CD4-positive, alpha-beta T cell treated with Interleukin-12 subunit alpha and Interleukin-12 subunit beta, for 1 hour (primary cell): ENCODE results near the gene SLC27A5.

ENCODE experiments used
- DNase-seq: peaks from one replicate; pipeline ENCODE4 v3.0.0-alpha.2; 2020

The SLC27A5 gene, protein sequence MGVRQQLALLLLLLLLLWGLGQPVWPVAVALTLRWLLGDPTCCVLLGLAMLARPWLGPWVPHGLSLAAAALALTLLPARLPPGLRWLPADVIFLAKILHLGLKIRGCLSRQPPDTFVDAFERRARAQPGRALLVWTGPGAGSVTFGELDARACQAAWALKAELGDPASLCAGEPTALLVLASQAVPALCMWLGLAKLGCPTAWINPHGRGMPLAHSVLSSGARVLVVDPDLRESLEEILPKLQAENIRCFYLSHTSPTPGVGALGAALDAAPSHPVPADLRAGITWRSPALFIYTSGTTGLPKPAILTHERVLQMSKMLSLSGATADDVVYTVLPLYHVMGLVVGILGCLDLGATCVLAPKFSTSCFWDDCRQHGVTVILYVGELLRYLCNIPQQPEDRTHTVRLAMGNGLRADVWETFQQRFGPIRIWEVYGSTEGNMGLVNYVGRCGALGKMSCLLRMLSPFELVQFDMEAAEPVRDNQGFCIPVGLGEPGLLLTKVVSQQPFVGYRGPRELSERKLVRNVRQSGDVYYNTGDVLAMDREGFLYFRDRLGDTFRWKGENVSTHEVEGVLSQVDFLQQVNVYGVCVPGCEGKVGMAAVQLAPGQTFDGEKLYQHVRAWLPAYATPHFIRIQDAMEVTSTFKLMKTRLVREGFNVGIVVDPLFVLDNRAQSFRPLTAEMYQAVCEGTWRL

DNA sequence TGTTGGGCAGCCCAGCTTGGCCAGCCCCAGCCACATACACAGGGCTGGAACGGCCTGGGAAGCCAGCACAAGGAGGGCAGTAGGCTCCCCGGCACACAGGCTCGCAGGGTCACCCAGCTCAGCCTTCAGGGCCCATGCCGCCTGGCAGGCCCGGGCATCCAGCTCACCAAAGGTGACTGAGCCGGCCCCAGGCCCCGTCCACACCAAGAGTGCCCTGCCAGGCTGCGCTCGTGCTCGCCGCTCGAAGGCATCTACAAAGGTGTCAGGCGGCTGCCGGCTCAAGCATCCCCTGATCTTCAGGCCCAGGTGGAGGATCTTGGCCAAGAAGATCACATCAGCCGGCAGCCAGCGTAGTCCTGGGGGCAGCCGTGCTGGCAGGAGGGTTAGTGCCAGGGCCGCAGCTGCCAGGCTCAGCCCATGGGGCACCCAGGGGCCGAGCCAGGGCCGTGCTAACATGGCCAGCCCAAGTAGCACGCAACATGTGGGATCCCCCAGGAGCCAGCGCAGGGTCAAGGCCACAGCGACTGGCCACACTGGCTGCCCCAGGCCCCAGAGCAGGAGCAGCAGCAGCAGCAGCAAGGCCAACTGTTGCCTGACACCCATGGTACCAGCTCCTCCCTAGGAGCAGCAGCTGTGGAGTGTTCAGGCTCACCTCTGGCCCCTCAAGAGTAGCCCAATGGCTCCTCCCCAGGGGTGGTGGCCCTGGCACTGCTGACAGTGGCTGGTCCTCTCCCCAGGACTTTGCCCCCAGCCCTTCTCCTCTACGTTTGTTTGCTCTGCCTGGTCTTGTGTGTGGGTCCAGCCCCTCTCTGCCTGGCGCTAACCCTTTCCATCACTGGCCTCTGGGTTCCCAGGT is at the start of gene SLC27A5:
Gene SLC27A5, minus strand, starts transcription at position 640 of the 856 bp plus-strand sequence. Its CDS starts 37 bp downstream, at position 603.
- no peak for DNase-seq

DNA sequence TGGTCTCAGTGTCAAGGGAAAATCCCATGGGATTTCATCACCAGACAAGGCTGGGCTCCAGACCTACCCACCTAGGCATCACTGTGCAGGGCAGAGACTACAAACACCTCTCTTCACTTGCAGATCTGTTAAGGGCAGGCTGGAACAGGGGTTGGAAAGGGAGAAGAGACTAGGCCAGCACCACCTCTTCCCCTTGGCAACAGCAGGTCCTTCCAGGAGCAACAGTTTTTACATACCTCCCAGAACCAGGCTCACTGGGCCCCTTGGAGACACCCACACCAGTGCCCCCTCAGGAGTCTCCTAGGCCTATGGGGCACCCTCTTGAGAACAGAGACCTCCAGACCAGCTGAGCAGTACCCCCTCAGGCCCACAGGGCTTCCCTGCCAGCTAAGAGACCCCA is 49.1 kb upstream of the SLC27A5 start:
- no peak for DNase-seq

DNA sequence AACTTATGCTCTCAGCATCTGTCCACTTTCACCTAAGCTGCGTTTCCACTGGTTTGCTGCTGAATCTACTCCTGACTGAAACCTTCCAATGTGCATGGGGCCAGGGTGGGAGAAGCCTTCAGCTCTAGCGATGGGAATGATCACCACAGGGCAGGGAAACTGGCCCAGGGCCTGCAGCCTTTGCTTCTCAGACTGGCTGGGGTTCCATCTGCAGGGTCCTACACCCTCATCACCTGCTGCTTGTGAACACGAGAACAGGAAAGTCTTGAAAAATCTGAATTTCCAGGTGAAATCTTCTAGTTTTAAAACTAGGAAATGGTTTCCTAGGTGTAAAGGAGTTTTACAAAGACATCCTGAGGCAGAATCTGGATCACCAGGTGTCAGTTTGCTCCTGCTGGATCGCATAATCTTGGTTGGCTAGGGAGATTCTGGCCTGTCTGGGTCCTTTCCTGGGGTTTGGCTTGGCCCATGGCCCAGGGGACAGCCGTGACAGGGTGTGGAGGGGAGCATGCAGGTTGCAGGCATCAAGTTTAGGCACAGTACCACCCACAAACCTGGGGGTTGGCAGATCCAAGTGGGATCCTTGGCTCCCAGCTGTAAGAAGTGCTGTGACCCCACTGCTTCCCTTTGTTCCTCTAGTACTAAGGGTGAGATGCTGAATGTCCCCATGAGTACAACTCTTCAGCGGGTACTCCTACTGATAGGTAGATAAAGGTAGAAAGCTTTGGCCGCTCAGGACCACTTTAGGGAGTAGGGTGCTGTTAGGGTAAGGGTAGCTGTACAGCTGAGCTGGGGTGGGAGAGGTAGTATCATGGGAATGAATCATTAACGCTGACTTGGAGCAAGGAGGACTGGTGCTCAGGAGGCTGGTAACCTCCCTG is 48.5 kb upstream of the SLC27A5 start:
- DNase-seq: no peak

DNA sequence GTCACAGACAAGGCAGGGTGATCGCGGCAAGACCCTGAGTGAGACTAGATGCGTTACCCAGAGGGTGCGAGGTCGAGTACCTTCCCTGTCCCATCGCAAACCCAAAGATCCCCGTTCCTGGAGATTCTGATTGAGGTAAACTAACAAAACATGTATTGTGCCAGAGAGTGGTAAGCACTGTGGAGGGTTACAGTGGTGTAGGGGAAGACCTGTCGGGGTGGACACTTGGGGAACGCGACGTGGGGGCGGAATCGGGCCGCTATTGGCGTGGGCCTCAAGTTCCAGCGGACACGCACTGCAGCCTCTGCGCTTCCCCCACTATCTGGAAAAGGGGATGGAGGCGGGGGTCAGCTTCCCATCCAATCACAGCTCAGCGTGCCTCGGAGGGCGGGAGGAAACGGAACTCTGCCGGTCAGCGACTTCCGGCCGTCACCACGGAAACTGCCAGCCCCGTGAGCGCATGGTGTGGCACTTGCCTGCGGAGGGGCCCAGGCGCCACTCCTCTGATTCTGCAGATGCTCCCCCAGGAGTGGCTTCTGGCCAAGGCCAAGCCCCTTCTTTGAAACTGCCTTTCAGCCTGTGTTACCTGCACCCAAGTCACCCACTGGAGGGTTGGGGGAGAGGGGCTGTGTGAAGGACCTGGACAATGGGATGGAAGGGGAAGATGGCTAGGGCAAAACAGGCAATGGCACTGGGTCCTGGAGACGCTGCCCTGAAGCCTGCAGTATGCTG is 47.6 kb upstream of the SLC27A5 start:
- DNase-seq: peak; percentile 69

DNA sequence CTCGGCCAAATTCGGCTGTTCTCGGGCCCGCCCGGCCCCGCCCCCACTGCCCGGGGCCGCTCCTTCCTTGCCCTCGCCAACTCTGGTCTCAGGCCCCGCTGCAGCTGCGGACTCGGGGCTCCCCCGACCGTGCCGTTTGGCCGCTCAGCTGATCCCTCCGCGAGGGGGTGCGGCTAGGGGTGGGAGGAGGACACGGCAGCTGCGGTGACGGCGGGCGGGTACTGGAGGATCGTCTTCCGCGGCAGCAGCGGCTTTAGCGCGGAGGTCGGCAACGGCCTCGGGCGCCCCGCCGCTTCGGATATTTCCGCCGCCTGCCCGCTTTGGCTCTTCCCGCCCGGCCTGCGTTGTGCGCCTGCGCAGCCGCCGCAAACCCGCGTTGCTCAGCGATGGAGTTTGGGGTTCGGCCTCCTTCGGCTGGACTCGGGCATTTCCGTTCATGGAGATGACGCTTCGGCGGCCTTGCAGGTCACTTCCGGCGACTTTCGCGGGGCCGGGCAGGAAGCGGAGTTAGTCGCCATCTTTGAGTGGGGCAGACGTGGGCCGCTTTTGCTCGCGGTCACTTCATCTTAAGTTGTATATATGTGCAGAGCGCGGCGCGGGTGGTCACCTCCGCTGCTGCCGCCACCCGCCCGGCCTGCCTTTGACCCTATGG is 47.0 kb upstream of the SLC27A5 start:
- peak; percentile 100 for DNase-seq

DNA sequence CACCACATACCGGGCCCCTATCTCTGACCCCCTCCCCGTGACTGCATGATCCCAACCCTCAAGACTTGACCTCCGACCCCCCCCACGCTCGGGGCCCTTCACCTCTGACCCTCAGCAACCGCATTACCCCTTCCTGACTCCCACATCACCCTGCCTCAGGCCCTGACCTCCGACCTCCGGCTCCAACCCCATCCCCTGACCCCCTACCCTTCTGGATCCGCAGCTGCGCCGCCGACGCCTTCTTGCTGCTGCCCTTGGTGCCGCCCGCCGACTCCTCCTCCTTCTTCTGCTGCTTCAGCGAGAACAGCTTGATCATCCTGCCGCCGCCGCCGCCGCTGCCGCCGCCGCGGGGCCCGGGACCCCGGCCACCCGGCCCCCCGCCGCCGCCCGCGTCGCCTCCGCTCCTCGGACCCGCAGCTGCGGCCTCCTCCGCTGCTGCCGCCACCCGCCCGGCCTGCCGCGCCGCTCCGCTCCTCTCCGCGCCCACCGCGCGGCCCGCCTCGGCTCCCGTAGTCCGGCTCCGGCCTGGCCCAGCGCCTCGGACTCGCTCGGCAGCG is 46.4 kb upstream of the SLC27A5 start, which contains the start of gene UBE2M:
Gene UBE2M, minus strand, starts transcription at position 546 of the 557 bp plus-strand sequence. Its CDS starts 230 bp downstream, at position 316.
- peak; percentile 64 for DNase-seq

DNA sequence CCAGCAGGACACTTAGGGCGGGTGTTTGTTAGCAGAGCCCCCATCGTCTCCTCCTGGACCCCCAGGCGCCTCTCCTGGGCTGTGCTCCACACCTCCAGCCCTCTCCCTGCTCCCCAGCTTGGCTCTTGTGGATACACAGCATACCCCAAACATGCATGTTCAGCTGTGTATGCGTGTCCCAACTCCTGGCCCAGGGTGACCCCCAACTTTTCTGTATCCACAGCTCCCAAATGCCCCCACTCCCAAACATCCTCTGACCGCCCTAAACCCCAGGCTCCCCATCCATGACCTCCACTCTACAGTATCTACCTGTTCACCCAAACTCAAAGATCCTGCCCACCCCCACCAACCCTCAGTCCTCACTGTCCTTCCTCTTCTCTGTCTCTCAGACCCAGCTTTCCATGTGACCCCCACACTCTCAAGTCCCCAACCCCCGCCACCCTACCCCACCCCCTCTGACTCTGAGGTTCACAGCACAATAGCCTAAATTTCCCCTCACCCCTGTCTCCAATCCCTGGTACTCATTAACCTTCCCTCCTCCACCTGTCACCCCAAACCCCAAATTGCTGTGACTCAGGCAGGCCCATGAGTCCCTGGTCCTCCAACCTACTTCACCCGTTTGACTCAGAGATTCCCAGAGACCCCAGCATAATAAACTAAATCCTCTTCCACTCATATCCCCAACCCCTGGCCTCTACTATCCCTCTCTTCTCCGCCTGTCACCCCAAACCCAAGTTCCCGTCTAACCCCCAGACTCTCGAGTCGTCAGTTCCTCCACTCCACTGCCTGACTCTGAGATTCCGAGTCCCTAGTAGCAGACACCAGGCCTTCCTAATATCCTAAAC is 45.7 kb upstream of the SLC27A5 start:
- DNase-seq: no peak

DNA sequence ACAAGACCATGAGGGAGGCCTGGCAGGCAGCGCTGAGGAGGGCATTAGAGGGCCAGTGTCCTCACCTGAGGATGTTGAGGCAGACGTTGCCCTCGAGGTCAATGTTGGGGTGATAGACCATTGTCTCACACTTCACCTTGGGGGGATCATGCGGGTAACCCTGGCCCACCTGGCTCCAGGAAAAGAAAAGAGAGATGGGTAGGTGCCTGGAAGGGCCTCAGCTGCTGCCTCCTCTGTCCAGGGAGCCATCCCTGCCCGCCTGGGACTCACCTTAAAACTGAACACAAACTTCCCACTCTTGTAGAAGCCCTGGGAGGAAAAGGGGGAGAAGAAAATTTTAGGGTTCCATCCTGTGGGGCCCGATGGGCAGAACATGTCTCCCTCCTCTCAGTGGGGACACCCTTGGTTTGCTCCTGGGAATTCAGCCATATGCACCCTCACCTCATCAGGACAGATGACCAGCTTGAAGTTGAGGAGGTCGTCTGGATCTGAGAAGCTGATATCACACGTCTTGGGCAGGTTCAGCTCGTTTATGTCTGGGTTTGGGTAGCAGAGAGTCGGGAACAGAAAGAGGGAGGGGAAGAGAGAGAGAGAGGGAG is 44.9 kb upstream of the SLC27A5 start:
- DNase-seq: no peak

DNA sequence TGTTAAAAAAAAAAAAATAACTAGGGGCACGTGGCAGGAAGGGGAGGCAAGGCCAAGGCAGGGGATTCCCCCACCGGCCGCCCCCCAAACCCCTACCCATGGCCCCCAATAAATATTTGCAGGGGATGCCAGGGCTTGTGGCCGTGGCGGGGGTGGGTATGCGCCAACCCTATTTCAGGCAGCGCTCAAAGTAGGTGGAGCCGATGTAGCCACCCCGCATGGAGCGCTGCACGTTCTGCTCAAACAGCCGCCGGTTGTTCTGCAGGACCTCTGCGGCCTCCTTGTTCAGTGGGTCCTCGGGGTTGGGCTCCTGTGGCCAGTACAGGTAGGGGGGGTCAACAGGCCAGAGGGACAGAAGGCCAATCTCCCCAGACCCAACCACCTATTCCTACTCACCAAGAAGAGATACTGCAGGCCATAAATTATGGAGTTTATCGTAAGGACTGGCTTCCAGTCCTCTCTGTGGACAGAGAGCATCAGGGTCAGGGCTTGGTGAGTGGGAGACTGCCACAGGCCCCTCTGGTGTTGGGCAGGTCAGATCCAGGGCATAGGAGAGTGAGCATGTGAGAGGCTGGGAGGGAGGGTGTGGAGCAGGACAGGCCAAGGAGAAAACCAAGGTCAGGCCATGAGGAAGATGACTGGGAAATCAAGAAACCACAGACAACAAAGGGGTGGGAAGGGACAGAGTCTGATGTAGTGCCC is 44.3 kb upstream of the SLC27A5 start:
- no peak for DNase-seq

DNA sequence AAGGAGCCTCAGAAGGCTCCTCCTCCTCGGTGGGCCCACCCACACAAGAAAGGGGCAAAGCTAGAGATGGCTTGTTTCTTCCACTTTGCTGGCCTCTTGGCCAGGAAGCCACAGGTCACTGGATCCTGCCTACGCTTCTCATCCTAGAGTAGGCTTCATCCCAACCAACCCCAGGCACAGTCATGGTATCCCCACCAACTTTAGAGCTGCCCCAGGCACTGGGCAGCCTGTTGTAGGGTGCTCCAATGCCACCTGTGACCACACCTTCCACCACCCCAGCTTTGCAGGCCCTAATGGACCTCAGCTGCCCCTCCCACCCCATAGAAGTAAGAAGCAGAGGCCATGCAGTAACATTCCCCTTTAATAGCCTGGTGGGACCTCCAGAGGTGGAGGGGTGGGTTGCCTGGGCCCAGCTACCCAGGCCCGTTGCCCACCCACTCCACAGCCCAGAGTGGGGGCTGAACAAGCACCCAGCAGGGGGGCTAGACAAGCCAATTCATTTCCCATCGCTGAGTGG is 43.6 kb upstream of the SLC27A5 start:
- DNase-seq: no peak

DNA sequence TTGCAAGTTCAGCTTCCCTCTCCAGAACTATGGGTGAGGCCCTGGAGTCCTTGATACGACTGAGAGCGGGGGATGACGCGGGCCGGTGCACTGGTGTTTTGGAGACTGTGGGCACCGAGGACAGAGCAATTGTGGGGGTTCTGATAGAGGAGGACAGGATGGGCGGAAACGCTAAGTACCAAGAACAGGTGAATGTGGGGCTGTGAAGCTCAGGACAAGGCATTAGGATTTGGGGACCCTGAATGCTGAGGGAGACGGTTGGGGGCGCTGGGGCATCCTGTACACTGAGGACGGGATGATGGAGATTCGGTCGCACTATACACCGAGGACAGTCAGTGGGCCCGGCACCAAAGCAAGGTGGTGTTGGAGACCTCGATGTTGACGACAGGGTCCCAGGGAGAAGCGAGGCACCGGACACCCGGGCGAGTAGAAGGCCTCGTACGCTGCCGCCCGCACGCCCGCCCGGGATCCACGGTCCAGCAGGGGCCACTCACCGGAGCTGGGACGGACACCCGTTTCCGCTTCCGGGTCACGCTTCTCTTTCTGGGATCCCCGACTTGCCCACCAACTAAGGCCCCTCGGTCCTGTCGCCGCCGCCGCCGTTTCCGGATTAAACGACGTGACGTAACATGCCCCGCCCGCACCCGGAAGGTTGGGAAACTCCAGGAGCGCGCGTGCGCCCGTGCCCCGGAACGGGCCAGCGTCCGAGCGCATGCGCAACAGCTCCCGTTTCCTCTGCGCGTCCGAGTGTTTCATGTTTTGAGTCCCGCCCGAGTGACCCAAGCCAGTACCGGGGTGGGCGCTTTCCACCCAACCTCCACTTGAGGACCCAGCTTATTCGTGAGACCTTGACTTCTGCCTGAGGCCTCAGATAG is 42.9 kb upstream of the SLC27A5 start, which contains the start of gene CHMP2A:
Gene CHMP2A, minus strand, starts transcription at position 612 of the 875 bp plus-strand sequence. CDS start 893 bp downstream, outside the sequence.
- DNase-seq: peak; percentile 98

DNA sequence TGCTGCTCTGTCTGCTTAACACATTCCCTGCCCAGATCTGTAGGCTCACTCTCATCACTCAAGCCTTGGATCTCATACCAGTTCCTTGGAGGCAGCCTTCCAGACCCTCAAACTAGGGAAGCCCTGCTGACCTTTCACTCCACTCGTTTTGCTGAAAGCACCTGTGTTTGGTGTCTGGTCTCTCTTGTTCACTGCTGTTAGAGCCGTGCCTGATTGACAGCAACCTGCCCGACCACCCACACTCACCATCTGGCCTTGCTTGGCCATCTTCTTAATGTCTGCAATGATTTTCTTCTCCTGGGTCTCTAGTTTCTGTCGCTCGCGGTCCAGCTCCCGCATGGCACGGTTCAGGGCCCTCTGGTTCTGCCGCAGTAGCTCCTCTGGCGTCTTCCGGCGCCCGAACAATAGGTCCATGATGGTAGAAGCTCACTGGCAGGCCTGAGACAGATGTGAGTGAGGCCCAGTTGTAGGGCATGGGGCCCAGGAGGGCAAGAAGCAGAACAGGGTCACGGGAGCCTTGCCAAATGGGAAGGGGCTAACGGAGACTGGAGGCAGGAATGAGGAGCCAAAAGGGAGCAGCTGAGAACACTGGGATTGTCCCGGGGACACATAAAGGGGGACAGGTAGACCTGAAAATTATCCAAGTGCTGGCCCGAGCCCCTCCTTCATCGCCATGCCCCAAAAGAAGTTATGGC is 42.2 kb upstream of the SLC27A5 start:
- no peak for DNase-seq

DNA sequence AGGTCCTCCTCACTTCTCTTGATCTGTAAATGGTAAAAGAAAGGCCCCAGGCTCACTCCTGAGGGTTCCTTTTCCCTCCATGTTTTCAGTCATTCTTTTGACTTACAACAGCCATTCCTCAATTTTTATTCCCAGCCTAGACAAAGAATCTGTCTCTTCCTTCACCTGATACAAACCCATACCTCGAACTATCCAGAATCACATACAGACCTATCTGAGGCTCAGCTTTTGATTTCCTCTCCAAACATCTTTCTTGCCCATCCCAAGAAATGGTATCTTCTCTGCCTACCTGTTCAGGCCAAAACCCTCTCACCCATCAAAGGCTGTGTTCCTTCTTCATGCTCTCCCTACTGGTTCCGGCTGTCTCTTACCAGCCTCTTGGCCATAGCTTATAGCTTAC is 40.9 kb upstream of the SLC27A5 start:
- no peak for DNase-seq

DNA sequence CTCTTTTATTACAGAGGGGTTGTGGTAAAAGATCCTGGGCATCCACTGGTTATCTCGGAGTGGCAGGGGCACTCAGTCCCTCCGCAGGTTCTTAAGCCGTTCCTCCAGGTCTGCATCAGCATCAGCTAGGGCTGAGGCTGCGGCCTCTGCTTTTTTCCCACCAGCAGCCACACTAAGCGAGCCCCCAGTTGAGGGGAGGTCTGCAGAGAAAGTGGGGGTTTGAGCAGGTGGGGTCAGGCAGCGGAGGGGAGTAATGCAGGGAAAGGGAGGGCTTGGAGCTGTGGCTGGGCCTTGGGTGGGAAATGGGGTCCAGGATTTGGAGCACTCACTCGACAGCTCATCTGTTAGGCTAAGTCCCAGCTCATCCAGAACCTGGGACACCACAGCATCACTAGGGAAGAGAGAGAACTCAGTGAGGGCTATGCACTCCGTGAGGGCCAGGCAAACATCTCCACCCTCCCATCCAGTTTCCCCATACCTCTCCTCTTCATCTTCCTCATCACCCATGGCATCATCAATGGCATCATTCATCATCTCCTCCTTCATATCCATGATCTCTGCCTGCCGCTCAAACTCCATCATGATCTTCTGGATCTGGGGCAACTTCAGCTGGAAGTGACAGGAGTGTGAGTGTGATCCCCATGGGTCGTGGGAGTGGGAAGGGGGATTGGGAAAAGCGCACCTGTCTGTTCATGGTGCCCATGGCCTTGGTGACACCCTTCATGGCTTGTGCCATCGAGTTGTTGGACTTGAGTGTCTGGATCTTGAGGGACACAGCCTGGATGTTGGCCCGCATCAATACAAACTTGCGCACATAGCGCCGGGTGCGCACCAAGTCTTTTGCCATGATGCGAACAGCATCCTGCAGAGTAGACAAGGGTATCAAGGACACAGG is 40.0 kb upstream of the SLC27A5 start:
- no peak for DNase-seq

DNA sequence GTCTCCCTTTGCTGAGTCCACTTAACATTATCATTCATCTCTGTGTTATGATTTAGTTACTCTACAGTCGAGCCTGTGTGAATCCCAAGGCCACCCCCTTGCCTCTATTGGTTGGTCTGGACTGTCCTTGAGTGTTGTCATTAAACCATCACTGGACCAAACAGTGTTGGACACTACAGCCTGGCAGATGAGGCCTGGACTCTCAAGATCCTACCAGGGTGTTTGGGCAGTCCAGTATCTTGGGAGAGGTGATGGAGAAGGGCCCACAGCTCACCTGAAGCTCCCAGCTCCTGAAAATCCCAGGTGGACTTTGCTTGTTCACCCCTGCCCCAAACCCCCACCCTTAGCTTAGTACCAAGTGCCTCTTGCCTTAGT is 39.3 kb upstream of the SLC27A5 start:
- DNase-seq: no peak
